ENCODE data around the gene SOX8. TPM values are rescaled to one million over a fixed set of nuclear protein-coding genes. Genes with fewer than 3 reads are reported as not detected.

SOX8 gene
- under 1 TPM in 3 of 4 donors, not detected in 1; 0.15 to 0.78 (median 0.27) TPM for total RNA-seq

DNA sequence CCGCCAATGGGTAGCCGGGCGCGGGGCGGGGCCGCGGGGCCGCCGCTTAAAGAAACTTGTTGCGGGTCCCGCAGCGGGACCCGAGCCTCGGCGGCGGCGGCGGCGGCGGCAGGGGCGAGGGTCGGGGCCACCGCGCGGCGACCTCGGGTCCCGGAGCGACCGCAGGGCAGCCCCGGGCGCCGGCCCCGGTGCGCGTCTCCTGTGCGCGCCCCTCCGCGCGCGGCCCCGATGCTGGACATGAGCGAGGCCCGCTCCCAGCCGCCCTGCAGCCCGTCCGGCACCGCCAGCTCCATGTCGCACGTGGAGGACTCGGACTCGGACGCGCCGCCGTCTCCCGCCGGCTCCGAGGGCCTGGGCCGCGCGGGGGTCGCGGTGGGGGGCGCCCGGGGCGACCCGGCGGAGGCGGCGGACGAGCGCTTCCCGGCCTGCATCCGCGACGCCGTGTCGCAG, at the start of gene SOX8:
Gene SOX8, plus strand, starts transcription at position 76 of the 450 bp plus-strand sequence. Its CDS starts 153 bp downstream, at position 229.
- TF ChIP-seq, protein P1, sequence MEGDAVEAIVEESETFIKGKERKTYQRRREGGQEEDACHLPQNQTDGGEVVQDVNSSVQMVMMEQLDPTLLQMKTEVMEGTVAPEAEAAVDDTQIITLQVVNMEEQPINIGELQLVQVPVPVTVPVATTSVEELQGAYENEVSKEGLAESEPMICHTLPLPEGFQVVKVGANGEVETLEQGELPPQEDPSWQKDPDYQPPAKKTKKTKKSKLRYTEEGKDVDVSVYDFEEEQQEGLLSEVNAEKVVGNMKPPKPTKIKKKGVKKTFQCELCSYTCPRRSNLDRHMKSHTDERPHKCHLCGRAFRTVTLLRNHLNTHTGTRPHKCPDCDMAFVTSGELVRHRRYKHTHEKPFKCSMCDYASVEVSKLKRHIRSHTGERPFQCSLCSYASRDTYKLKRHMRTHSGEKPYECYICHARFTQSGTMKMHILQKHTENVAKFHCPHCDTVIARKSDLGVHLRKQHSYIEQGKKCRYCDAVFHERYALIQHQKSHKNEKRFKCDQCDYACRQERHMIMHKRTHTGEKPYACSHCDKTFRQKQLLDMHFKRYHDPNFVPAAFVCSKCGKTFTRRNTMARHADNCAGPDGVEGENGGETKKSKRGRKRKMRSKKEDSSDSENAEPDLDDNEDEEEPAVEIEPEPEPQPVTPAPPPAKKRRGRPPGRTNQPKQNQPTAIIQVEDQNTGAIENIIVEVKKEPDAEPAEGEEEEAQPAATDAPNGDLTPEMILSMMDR (IDR thresholded peaks at IDR 0.05): no peak
- TF ChIP-seq POLR2A (IDR thresholded peaks at IDR 0.05): no peak
- Histone ChIP-seq H3K9me3 (no peaks in the 10 kb centered on the region), H3K27ac (no peak within 1 kb of the TSS), H3K36me3 (no peaks in the 10 kb centered on the region), H3K27me3 (peaks cover 6% of the 10 kb centered on the region), H3K4me3 (replicated peaks in 1 of 3) (peak within 1 kb of the TSS in 1 of 3 donors; percentile 42), H3K4me1 (peaks cover 5 to 18% of the 10 kb centered on the region in 2 donors)
- intact Hi-C loops (cut with DNase I): no loop called here
- WGBS, 2 donors: 0% methylated on average over 9 of the region's 80 CpGs; no CpG with 5 or more reads in 1 of the 2 donors
- DNase-seq: peak in 1 of 2 donors; percentile 20

DNA sequence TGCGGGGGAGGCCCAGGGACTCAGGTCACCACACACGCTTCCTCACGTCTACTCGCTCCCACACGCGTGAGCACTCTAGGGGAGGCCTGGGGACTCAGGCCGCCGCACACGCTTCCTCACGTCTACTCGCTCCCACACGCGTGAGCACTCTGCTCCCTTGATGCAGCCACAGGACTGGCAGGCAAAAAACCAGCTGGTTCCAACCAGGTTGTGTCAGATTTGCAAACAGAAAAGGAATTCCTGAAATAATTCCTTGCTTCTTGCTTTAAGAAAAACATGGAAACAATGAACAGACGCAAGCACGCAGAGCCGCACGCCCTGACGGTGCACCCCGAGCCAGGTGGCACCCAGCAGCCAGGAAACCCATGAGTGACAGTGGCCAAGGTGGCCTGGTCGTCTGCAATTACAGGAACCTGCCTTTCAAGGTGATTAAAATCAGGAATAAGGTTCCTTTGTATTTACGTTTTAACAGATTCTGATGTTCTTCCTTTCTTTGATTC, 48.7 kb upstream of the SOX8 start:
- no peaks in the 10 kb centered on the region for H3K27me3 ChIP-seq
- no peak overlapping the region for H3K27ac ChIP-seq
- intact Hi-C loops (cut with DNase I): no loop called here
- H3K36me3 ChIP-seq: peaks cover 0 to 11% of the 10 kb centered on the region in 2 donors
- H3K4me3 ChIP-seq (replicated peaks in 1 of 3): no peak overlapping the region
- DNase-seq: no peak
- TF ChIP-seq, protein P1 (IDR thresholded peaks at IDR 0.05): no peak
- no peak for TF ChIP-seq POLR2A (IDR thresholded peaks at IDR 0.05)
- 93 to 94% methylated on average over 21 of the region's 21 CpGs for WGBS, 2 donors
- H3K4me1 ChIP-seq: no peaks in the 10 kb centered on the region
- H3K9me3 ChIP-seq: no peaks in the 10 kb centered on the region

DNA sequence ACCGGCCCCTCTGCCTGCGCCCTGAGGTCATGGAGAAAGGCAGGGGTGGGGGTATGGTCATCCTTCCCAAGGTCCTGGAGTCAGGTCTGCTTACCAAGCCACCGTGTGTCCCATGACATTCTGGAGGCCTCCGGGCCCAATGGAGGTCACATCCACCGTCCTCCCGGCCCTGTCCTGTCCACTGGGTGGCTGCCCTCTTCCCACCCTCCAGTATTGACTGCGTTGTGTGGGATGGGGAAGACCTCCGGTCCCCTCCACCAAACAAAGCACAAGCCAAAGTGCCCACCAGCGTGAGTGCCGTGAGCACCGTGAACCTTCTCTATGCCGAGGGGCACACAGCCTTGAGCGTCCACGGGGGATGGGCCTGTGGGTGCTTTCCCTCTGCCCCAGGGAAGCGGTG, 48.0 kb upstream of the SOX8 start:
- Histone ChIP-seq H3K4me3 (replicated peaks in 1 of 3) (no peak overlapping the region), H3K36me3 (peaks cover 0 to 11% of the 10 kb centered on the region in 2 donors), H3K9me3 (no peaks in the 10 kb centered on the region), H3K27ac (no peak overlapping the region), H3K4me1 (no peaks in the 10 kb centered on the region), H3K27me3 (no peaks in the 10 kb centered on the region)
- DNase-seq: no peak
- WGBS, 2 donors: 96 to 100% methylated on average over 1 to 15 of the region's 15 CpGs
- TF ChIP-seq POLR2A (IDR thresholded peaks at IDR 0.05): no peak
- TF ChIP-seq, protein P1 (IDR thresholded peaks at IDR 0.05): no peak
- intact Hi-C loops (cut with DNase I): no loop called here

DNA sequence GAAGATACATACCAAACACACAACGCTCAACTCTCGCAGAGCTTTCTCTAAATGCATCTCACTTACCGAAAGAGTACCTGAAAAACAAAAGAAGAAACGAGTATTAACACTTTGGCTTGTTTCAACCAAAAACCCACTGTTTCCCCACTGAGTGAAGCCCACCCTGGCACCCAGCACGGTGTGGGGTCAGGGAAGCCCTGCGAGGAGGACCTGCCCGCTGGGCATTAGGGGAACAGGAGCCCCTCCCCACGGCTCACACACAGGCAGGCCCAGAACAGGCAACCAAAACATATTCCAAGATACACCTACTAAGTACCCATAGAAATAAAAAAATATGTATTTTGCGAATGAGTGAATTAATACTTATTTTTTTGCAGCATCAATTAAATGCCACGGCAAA, 47.4 kb upstream of the SOX8 start:
- H3K4me3 ChIP-seq (replicated peaks in 1 of 3): no peak overlapping the region
- peaks cover 0 to 11% of the 10 kb centered on the region in 2 donors for H3K36me3 ChIP-seq
- DNase-seq: no peak
- no peaks in the 10 kb centered on the region for H3K4me1 ChIP-seq
- no peak overlapping the region for H3K27ac ChIP-seq
- H3K9me3 ChIP-seq: no peaks in the 10 kb centered on the region
- H3K27me3 ChIP-seq: no peaks in the 10 kb centered on the region
- no peak for TF ChIP-seq POLR2A (IDR thresholded peaks at IDR 0.05)
- TF ChIP-seq, protein P1 (IDR thresholded peaks at IDR 0.05): no peak
- 93 to 94% methylated on average over 10 of the region's 10 CpGs for WGBS, 2 donors
- intact Hi-C loops (cut with DNase I): no loop called here

DNA sequence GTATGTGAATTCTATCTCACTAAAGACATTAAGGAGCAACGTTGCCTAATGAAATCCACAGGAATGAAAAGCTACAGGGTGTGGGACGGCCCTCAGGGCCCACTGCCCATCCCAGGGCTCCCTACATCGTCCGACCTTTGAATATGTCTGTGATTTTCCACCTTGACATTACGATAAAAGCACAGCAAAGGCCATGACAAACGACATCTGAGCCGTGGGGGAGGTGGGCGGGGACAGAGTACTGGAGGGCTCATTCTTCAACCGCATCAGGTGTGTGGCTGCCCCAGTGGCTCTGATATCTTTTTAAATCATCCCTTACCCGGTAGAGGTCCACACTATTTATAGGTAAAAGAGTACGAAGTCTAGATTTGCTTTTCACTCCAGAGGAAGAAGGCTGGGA, 45.9 kb upstream of the SOX8 start:
- no peaks in the 10 kb centered on the region for H3K9me3 ChIP-seq
- TF ChIP-seq POLR2A (IDR thresholded peaks at IDR 0.05): no peak
- TF ChIP-seq, protein P1 (IDR thresholded peaks at IDR 0.05): no peak
- intact Hi-C loops (cut with DNase I): no loop called here
- WGBS, 2 donors: 81 to 82% methylated on average over 11 of the region's 11 CpGs
- H3K4me3 ChIP-seq (replicated peaks in 1 of 3): no peak overlapping the region
- H3K36me3 ChIP-seq: peaks cover 0 to 11% of the 10 kb centered on the region in 2 donors
- no peaks in the 10 kb centered on the region for H3K27me3 ChIP-seq
- DNase-seq: no peak
- H3K4me1 ChIP-seq: no peaks in the 10 kb centered on the region
- H3K27ac ChIP-seq: no peak overlapping the region
